ENCODE results near the gene NPAS1. TPM values are rescaled to one million over a fixed set of nuclear protein-coding genes. Genes with fewer than 3 reads are reported as not detected.
A peak's percentile ranks its signal among the peaks of the same experiment; 100 is the strongest.

The NPAS1 gene
- total RNA-seq, 1 experiment from 2014 or later: 1.2 TPM

- intact Hi-C loops (cut with micrococcal nuclease; ENCODE audit: unreplicated experiment): no loop called here
- TF ChIP-seq CTCF (IDR thresholded peaks at IDR 0.05; ENCODE audit: unreplicated experiment): no peak
- Mint-ChIP-seq H3K27ac (ENCODE audit: unreplicated experiment) (no peak overlapping the region), H3K4me1 (ENCODE audit: low read depth, unreplicated experiment) (no peaks in the 10 kb centered on the region), H3K36me3 (ENCODE audit: insufficient read depth, unreplicated experiment) (peaks cover 19% of the 10 kb centered on the region), H3K27me3 (ENCODE audit: unreplicated experiment) (peaks cover 67% of the 10 kb centered on the region), H3K4me3 (ENCODE audit: low read depth, unreplicated experiment) (peak overlapping the region; percentile 63), H3K9me3 (ENCODE audit: low read depth, unreplicated experiment) (no peaks in the 10 kb centered on the region)
- CTCF ChIA-PET: interaction anchor here (0.7 kb wide), 1 partner anchor 553 kb away, joined by 3 read pairs; no protein-coding TSS in a partner anchor
- no TSS peak for BruUV-seq (replicated peaks)
- no peak for DNase-seq
Measured at GRCh38 chr19:47020992-47021496, 1.4 kb downstream of the NPAS1 start.

- CTCF ChIA-PET: interaction anchor here (0.6 to 0.7 kb wide), 2 partner anchors 9 to 554 kb away, joined by 3 read pairs; no protein-coding TSS in a partner anchor
- no TSS peak for BruUV-seq (replicated peaks)
- intact Hi-C loops (cut with micrococcal nuclease; ENCODE audit: unreplicated experiment): no loop called here
- Mint-ChIP-seq H3K4me3 (ENCODE audit: low read depth, unreplicated experiment) (peak overlapping the region; percentile 63), H3K27ac (ENCODE audit: unreplicated experiment) (no peak overlapping the region), H3K9me3 (ENCODE audit: low read depth, unreplicated experiment) (no peaks in the 10 kb centered on the region), H3K36me3 (ENCODE audit: insufficient read depth, unreplicated experiment) (peaks cover 19% of the 10 kb centered on the region), H3K4me1 (ENCODE audit: low read depth, unreplicated experiment) (no peaks in the 10 kb centered on the region), H3K27me3 (ENCODE audit: unreplicated experiment) (peaks cover 73% of the 10 kb centered on the region)
- TF ChIP-seq CTCF (IDR thresholded peaks at IDR 0.05; ENCODE audit: unreplicated experiment): no peak
- DNase-seq: no peak
Measured at GRCh38 chr19:47021536-47022139, 2.0 kb downstream of the NPAS1 start.

- intact Hi-C loops (cut with micrococcal nuclease; ENCODE audit: unreplicated experiment): no loop called here
- Mint-ChIP-seq H3K4me3 (ENCODE audit: low read depth, unreplicated experiment) (no peak overlapping the region), H3K4me1 (ENCODE audit: low read depth, unreplicated experiment) (no peaks in the 10 kb centered on the region), H3K9me3 (ENCODE audit: low read depth, unreplicated experiment) (no peaks in the 10 kb centered on the region), H3K27me3 (ENCODE audit: unreplicated experiment) (peaks cover 78% of the 10 kb centered on the region), H3K36me3 (ENCODE audit: insufficient read depth, unreplicated experiment) (peaks cover 19% of the 10 kb centered on the region), H3K27ac (ENCODE audit: unreplicated experiment) (no peak overlapping the region)
- no TSS peak for BruUV-seq (replicated peaks)
- CTCF ChIA-PET: interaction anchor here (0.6 kb wide), 1 partner anchor 9 kb away, joined by 3 read pairs; no protein-coding TSS in a partner anchor
- TF ChIP-seq CTCF (IDR thresholded peaks at IDR 0.05; ENCODE audit: unreplicated experiment): no peak
- no peak for DNase-seq
Measured at GRCh38 chr19:47022140-47022536, 2.5 kb downstream of the NPAS1 start.

- peaks cover 85% of the 10 kb centered on the region for H3K27me3 Mint-ChIP-seq (ENCODE audit: unreplicated experiment)
- TF ChIP-seq CTCF (IDR thresholded peaks at IDR 0.05; ENCODE audit: unreplicated experiment): no peak
- DNase-seq: no peak
- no TSS peak for BruUV-seq (replicated peaks)
- H3K27ac Mint-ChIP-seq (ENCODE audit: unreplicated experiment): no peak overlapping the region
- CTCF ChIA-PET: interaction anchor here (0.6 to 1.4 kb wide), 1 partner anchor 10 kb away, joined by 3 to 7 read pairs; no protein-coding TSS in a partner anchor
- intact Hi-C loops (cut with micrococcal nuclease; ENCODE audit: unreplicated experiment): no loop called here
- H3K36me3 Mint-ChIP-seq (ENCODE audit: insufficient read depth, unreplicated experiment): peaks cover 19% of the 10 kb centered on the region
- peak overlapping the region; percentile 39 for H3K4me3 Mint-ChIP-seq (ENCODE audit: low read depth, unreplicated experiment)
- no peaks in the 10 kb centered on the region for H3K4me1 Mint-ChIP-seq (ENCODE audit: low read depth, unreplicated experiment)
- no peaks in the 10 kb centered on the region for H3K9me3 Mint-ChIP-seq (ENCODE audit: low read depth, unreplicated experiment)
Measured at GRCh38 chr19:47022541-47023447, 3.2 kb downstream of the NPAS1 start.

All from Calu3 (cell line).